HG03103 (cell line): ENCODE results near the gene LPAR1.
A peak's percentile ranks its signal among the peaks of the same experiment; 100 is the strongest.
"Not testable (repeated sequence)": the region's sequence is repeated elsewhere in the genome, so short reads cannot be mapped to it uniquely, and the experiment has no call there.

Experiments
- ATAC-seq: cut with Tn5 transposase; IDR thresholded peaks from one replicate; pipeline ENCODE4 v1.9.1; 2021; ENCODE audit warnings: low read depth; ENCODE audit not compliant: unreplicated experiment

LPAR1 gene

DNA sequence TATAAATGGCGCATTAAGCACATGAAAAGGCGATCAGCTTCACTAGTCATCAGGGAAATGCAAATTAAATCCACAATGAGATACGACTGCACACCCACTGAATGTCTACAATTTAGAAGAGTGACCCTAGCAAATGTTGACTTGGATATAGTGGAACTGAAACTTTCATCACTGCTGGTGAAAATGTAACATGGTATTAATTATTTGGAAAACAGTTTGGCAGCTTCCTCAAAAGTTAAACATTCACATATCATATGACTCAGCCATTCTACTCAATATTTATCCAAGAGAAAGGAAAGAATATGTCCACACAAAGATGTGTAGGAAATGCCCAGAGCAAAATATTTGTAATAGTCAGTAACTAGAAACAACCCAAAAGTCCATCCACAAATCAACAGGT is 146.5 kb downstream of the LPAR1 start:
- no peak for ATAC-seq

DNA sequence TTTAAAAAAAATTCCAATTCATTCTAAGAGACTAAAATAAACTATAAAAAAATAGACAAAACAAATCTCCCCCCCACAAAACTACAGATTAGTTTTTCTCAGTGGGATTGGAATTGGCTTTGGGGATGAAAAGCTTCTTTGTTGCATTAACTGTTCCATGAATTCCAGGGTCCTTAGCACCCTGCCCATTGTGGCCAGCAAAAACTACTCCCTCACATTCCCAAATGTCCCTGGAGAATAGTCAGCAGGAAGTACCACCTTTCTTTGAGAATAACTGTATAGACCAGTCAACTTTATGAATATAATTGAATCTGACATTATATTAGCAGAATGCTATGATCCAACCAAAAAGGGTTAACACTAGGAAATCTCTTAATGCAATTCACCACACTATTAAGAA is 147.9 kb downstream of the LPAR1 start:
- no peak for ATAC-seq

GRCh38 chr9:110887276-110887675 is 151.0 kb downstream of the LPAR1 start:
- ATAC-seq = no peak

GRCh38 chr9:110886832-110887231 is 151.4 kb downstream of the LPAR1 start:
- no peak for ATAC-seq

GRCh38 chr9:110880189-110880588 is 158.1 kb downstream of the LPAR1 start:
- no peak for ATAC-seq

- no peak for ATAC-seq
Measured at GRCh38 chr9:110877374-110877773, 160.9 kb downstream of the LPAR1 start.

DNA sequence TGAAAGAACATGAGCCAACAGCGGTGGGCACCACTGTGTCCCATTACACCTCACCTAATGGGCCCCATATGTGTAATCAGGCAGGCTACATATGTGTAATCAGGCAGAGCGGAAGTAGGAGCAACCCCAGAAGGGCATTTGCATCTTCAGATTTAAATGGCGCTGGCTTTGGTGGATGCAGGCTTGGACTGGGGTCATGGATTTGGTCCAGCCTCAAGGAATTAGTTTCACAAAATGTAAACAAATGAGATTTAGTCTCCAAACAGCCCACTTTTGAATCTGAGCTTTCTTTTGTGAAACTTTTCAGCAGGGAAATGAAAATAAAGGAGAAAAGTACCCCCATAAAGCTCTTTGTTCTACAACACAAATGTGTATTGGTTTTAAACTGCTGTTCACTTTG is 161.3 kb downstream of the LPAR1 start:
- no peak for ATAC-seq

- ATAC-seq = peak; percentile 81
Measured at GRCh38 chr9:110874963-110875674, 163.2 kb downstream of the LPAR1 start.

GRCh38 chr9:110872920-110873319 is 165.3 kb downstream of the LPAR1 start:
- ATAC-seq = no peak

DNA sequence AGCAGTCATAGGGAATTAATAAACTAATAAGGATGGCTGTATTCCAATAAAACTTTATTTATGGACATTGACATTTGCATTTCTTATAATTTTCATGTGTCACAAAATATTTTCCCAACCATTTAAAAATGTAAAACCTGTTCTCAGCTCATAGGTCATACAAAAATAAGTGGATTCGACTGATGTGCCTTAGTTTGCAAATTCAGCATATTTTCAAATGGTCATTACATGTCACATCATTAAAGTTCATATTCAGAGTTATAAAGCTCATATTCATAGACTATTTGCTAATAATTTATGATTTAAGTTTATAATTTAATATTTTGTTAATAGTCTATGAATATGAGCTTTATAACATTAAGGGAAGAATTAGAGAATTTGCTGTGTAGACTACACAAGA is 166.5 kb downstream of the LPAR1 start:
- ATAC-seq = no peak

DNA sequence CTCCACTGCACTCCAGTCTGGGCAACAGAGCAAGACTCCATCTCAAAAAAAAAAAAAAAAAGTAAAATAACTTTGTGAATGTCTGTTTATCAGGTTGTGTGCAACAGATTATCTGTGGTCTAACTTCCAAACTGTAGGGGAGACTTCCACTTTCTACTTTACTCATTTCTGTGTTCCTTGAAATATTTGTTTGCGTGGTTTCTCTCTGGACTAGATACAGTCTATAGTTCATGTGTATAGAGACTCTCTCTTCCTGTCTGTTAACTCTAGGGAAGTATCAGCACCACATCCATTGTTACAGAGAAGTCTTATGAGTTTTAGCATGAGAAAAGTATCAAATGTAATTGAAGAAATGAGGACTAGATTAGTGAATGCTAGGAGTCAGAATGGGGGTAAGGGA is 168.3 kb downstream of the LPAR1 start:
- no peak for ATAC-seq

GRCh38 chr9:110864011-110864410 is 174.3 kb downstream of the LPAR1 start:
- ATAC-seq = no peak

DNA sequence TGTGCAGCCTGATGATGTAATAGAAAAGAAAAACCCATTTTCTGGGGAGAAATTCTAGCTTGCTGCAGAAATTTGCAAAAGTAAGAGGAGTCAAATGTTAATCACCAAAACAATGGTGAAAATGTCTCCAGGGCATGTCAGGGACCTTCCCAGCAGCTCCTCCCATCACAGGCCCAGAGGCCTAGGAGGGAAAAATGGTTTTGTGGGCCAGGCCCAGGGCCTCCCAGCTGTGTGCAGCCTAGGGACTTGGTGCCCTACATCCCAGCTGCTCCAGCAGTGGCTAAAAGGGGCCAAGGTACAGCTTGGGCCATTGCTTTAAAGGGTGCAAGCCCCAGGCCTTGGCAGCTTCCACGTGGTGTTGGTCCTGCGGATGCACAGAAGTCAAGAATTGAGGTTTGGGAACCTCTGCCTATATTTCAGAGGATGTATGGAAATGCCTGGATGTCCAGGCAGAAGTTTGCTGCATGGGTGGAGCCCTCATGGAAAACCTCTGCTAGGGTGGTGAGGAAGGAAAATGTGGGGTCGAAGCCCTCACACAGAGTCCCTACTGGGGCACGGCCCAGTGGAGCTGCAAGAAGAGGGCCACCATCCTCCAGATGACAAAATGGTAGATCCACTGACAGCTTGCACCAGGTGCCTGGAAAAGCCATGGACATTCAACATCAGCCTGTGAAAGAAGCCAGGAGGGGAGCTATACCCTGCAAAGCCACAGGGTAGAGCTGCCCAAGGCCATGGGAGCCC is 176.7 kb downstream of the LPAR1 start:
- ATAC-seq = not testable (repeated sequence)

DNA sequence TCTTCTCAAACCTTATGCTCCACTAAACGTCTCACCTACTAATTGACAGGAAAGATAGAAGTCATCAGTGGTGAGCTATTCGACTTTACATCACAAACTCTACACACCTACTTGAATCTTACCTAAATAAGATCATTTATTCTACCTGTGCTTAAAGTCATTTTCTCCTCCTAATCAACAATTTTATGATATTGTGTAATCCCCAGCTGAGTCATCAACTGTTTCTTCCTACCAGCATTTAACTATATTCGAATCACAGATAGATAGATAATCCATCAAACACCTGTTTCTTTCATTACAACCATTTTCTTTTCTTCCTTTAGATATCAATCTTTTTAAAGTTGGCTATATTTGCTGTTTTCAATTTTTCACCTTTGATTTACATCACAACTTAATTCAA is 181.5 kb downstream of the LPAR1 start:
- no peak for ATAC-seq

DNA sequence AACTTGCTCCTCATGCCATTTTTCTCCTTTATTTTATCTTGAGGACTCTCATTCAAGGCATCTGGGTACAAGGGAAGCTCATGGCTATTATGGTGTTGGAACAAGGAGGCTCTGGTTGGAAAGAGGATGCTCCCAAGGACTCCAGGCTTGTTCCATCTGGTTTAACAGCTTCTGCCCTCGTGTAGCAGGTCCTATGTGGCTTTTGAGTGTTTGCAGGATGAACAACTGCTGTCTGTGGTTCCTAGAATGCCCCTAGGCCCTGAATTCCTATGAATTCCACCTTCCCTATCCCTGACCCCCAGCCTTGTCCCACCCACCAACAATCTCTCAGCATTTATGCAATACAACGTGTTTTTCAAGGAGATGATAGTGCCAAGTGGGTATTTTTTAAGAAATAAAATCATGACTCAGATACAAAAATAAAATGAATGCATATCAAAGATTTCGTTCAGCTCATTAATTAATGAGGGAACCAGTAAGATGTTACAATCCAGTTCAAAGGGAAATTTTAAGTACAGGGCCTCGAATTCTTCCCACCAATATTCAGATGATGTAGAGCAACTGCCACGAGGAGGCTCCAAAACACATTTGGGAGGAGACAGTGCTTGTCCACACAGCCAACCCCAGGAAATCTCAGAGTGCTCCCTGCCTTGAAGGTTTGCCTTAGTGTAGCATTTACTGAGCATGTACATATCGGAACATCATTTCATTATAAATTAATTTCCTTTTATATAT is 187.7 kb downstream of the LPAR1 start:
- no peak for ATAC-seq

GRCh38 chr9:110847671-110848070 is 190.6 kb downstream of the LPAR1 start:
- ATAC-seq = no peak

DNA sequence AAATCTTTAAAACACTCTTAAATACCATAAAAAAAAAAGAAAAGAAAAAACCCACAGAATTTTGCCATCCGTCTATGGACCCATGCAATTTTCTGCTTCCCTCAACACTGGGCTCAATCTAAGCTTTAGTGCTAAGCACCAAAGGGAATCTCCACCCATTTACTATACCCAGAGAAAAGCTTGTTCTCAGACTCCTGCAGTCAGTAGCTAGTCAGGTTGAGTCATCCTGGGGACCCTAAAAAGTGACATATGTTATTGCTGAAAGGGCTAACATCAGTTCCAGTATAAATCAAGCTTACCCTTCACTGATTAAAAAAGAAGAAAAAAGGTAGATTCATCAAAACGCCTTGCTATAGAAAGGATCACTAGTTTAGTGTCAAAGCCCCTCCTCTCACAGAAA is 192.1 kb downstream of the LPAR1 start:
- ATAC-seq = no peak

DNA sequence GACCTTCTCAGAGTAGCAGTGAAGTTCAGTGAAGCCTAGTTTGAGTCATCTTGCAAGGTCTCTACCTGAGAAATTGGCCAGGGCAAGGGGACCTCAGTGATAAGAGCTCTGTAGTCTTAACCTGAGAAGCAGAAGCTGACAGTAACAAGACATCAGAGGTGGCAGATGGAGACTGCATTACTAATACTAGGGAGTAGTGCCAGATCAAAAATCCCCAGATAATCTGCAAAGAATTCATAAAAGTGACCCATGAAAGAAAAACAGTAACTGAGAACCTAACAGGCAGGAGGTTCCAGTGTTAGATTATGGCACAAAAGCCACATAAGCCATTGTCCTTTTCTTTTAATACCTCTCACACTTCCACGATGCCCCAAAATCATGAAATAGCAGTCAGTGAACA is 194.1 kb downstream of the LPAR1 start:
- ATAC-seq = no peak

GRCh38 chr9:110842986-110843385 is 195.3 kb downstream of the LPAR1 start:
- ATAC-seq = no peak

DNA sequence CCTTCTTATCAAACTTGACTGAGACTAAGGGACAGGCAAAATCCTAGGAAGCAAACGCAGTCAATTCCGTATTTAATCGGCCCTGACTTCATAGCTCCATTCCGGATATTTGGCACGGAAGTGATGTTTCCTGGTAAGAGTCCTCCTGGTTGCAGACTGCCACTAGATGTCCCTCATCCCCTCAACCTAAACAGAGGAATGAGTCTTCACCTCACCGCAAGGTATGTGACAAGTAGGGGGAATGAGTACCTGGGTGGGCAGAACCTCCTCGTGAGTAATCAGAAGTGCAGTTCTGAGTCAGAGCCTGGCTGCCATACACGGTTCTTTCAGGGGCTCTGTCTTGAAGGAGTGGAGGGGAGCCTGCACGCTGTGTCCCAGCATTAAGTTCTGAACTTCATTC is 196.1 kb downstream of the LPAR1 start:
- ATAC-seq = no peak

DNA sequence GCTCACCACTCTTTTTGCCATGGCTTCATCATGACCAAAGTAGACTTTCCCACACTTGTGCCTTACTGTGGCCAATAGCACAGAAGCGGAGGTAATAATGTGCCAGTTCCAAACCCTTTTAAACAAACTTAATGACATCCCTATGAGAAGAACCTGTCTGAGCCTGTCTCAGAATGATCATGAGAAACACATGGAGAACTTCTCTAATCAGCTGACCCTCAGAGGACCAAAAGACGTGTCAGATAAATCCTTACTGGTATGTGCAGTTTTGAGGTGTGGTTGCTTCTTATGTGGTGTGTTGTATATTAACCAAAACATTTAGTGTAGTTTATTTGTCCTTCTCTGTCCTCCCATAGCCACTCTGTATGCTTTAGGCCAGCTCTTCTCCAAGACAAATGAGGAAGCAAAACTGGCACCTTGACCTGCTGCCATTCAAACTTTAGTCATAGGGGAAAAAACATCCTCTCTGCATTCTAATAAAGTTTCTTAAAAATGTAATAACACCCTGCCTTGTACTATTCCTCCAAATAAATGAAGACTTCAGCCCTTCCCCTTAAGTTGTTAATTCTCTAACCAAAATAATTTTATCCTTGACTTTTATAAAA is 200.8 kb downstream of the LPAR1 start:
- ATAC-seq = no peak
